ENCODE results near the gene PTH2R.

DNA sequence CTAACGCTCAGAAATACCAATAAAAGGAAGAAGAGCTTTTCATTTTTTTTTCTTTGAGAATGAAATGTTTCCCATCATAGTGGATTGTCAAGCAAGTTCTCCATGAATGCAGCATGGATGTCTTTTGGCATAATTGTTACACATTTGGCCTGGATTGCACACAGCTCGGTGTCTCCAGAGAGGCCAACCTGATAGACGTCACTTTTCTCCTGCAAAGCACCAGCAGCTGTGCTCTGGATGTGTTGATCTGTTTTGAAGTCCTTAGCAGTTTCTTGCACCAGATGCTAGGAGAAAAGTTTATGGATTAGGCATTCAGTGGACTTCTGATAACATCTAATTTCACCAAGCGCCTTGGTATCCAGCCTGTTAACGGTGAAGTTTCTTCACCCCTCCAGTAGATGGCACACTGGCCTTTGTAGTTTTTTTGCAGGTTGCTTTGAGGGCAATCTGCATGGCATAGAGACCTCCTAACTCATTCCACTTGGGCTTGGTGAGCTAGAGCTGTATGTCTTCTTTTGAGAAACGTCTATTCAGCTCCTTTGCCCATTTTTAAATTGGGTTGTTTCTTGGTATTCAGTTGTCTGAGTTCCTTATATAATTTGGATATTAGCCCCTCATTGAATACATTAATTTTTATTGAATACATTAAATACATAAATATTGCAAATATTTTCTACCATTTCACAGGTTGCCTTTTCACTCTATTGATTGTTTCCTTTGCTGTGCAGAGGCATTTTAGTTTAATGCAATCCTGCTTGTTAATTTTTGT lies 59.7 kb downstream of the PTH2R start:
- TF ChIP-seq, protein P1, sequence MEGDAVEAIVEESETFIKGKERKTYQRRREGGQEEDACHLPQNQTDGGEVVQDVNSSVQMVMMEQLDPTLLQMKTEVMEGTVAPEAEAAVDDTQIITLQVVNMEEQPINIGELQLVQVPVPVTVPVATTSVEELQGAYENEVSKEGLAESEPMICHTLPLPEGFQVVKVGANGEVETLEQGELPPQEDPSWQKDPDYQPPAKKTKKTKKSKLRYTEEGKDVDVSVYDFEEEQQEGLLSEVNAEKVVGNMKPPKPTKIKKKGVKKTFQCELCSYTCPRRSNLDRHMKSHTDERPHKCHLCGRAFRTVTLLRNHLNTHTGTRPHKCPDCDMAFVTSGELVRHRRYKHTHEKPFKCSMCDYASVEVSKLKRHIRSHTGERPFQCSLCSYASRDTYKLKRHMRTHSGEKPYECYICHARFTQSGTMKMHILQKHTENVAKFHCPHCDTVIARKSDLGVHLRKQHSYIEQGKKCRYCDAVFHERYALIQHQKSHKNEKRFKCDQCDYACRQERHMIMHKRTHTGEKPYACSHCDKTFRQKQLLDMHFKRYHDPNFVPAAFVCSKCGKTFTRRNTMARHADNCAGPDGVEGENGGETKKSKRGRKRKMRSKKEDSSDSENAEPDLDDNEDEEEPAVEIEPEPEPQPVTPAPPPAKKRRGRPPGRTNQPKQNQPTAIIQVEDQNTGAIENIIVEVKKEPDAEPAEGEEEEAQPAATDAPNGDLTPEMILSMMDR (IDR thresholded peaks at IDR 0.05) = peak in 3 of 6 experiments; percentile 25 to 39 (median 33)
- TF ChIP-seq POLR2A (IDR thresholded peaks at IDR 0.05) = no peak
